HFF-Myc (cell line): ENCODE data around the gene SLC7A11.

Source experiments
- DNase-seq: peaks from one replicate; pipeline ENCODE4 v3.0.0-alpha.2; 2011; ENCODE audit warnings: low read depth; ENCODE audit errors: extremely low read depth
- H3K4me3 ChIP-seq: replicated peaks from 2 replicates; pipeline ENCODE4 v1.5.1; 2011; ENCODE audit warnings: low read depth, mild to moderate bottlenecking, control low read depth, low read length
- CTCF ChIP-seq: IDR thresholded peaks from 2 replicates; pipeline ENCODE4 v1.5.1; 2012; ENCODE audit warnings: mild to moderate bottlenecking, low read depth, low read length, control low read depth; ENCODE audit errors: missing control alignments

Gene SLC7A11

GRCh38 chr4:138259824-138260223, 17.7 kb upstream of the SLC7A11 start:
- H3K4me3 ChIP-seq, result no peak overlapping the region
- no peak for TF ChIP-seq CTCF
- no peak for DNase-seq

- DNase-seq, result no peak
- no peak for TF ChIP-seq CTCF
- H3K4me3 ChIP-seq, result no peak overlapping the region
Observed at GRCh38 chr4:138259271-138259670, 17.1 kb upstream of the SLC7A11 start.

GRCh38 chr4:138256608-138257007, 14.5 kb upstream of the SLC7A11 start:
- no peak for TF ChIP-seq CTCF
- H3K4me3 ChIP-seq, result no peak overlapping the region
- DNase-seq, result no peak

- TF ChIP-seq CTCF, result no peak
- no peak for DNase-seq
- H3K4me3 ChIP-seq, result no peak overlapping the region
Observed at GRCh38 chr4:138255917-138256597, 13.9 kb upstream of the SLC7A11 start.

GRCh38 chr4:138252551-138252950, 10.4 kb upstream of the SLC7A11 start:
- TF ChIP-seq CTCF, result no peak
- no peak overlapping the region for H3K4me3 ChIP-seq
- DNase-seq, result no peak

GRCh38 chr4:138251938-138252337, 9.8 kb upstream of the SLC7A11 start:
- no peak for TF ChIP-seq CTCF
- no peak for DNase-seq
- H3K4me3 ChIP-seq, result no peak overlapping the region

GRCh38 chr4:138249132-138249531, 7.0 kb upstream of the SLC7A11 start:
- TF ChIP-seq CTCF, result no peak
- H3K4me3 ChIP-seq, result no peak overlapping the region
- DNase-seq, result no peak
